IMR-90 (cell line): Measurements from ENCODE around the gene MAP3K5.

ENCODE experiments used
- CEBPB ChIP-seq: IDR thresholded peaks from 2 replicates; pipeline ENCODE4 v1.6.1; 2012; ENCODE audit warnings: low read depth, low read length, improper control_type of control experiment
- MAFK ChIP-seq: IDR thresholded peaks from 2 replicates; pipeline ENCODE4 v1.6.1; 2012; ENCODE audit warnings: low read depth, low read length, improper control_type of control experiment
- MAZ ChIP-seq: IDR thresholded peaks from 2 replicates; pipeline ENCODE4 v1.6.1; 2012; ENCODE audit warnings: low read depth, mild to moderate bottlenecking, low read length, improper control_type of control experiment, moderate library complexity, borderline replicate concordance
- POLR2A ChIP-seq: IDR thresholded peaks from 2 replicates; pipeline ENCODE4 v1.6.1; 2012; ENCODE audit warnings: mild to moderate bottlenecking, low read depth, low read length
- RAD21 ChIP-seq: IDR thresholded peaks from 2 replicates; pipeline ENCODE4 v1.6.1; 2012; ENCODE audit warnings: low read length, improper control_type of control experiment
- RCOR1 ChIP-seq: IDR thresholded peaks from 2 replicates; pipeline ENCODE4 v1.6.1; 2012; ENCODE audit warnings: mild to moderate bottlenecking, low read length, improper control_type of control experiment; ENCODE audit not compliant: insufficient replicate concordance
- TF ChIP-seq, protein P1 (sequence below): conservative IDR thresholded peaks from 2 replicates; pipeline ENCODE4 v1.5.1; 2012; ENCODE audit warnings: mild to moderate bottlenecking, low read depth, low read length, improper control_type of control experiment

DNA sequence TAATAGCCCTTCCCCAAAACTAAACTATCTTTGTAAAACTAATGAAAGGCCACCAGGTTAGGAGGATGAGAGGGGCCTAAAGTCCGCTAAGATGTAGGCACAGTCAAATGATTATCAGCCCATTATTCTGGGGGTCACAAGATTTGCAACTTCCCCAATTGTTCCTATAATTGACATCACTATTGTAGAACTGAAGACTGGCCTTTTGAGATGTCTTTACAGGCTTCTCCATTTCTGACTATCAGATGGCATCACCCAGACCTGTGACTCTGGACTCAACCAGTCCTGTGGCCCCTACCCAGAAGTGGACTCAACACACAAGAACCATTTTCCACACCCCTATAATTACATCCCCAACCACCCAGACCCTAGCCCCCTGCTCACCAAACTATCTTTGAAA lies 180.5 kb downstream of the MAP3K5 start:
- TF ChIP-seq, protein P1, sequence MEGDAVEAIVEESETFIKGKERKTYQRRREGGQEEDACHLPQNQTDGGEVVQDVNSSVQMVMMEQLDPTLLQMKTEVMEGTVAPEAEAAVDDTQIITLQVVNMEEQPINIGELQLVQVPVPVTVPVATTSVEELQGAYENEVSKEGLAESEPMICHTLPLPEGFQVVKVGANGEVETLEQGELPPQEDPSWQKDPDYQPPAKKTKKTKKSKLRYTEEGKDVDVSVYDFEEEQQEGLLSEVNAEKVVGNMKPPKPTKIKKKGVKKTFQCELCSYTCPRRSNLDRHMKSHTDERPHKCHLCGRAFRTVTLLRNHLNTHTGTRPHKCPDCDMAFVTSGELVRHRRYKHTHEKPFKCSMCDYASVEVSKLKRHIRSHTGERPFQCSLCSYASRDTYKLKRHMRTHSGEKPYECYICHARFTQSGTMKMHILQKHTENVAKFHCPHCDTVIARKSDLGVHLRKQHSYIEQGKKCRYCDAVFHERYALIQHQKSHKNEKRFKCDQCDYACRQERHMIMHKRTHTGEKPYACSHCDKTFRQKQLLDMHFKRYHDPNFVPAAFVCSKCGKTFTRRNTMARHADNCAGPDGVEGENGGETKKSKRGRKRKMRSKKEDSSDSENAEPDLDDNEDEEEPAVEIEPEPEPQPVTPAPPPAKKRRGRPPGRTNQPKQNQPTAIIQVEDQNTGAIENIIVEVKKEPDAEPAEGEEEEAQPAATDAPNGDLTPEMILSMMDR = no peak
- no peak for TF ChIP-seq RCOR1
- TF ChIP-seq MAFK = no peak
- TF ChIP-seq CEBPB = no peak
- TF ChIP-seq RAD21 = no peak
- TF ChIP-seq POLR2A = no peak
- no peak for TF ChIP-seq MAZ
